ENCODE data around the gene KDM5C. TPM values are rescaled to one million over a fixed set of nuclear protein-coding genes. Genes with fewer than 3 reads are reported as not detected.

KDM5C gene
- total RNA-seq, 1 experiment from 2014 or later: 98.7 TPM

GRCh38 chrX:53241558-53241957 lies 16.6 kb upstream of the KDM5C start:
- H2BK120ac ChIP-seq (ENCODE audit: low read depth, low read length, poor library complexity, severe bottlenecking): no peak overlapping the region
- Mint-ChIP-seq H3K4me3 (no peak overlapping the region), H3K27me3 (ENCODE audit: low read depth) (no peaks in the 10 kb centered on the region; the same call in 1 of the 2 replicates), H3K4me1 (no peaks in the 10 kb centered on the region), H3K27ac (no peak overlapping the region), H3K9me3 (peaks cover 62 to 75% of the 10 kb centered on the region in 2 experiments), H3K36me3 (ENCODE audit: insufficient read depth in 1 of 3, low read depth in 3 of 3) (peaks cover 5 to 37% (median 25%) of the 10 kb centered on the region in 3 experiments)
- no peaks in the 10 kb centered on the region for H3K79me2 ChIP-seq (ENCODE audit: insufficient read depth, low read length)
- H3K18ac ChIP-seq (ENCODE audit: insufficient read length, low read depth, low read length): no peak overlapping the region
- no peak overlapping the region for H2BK20ac ChIP-seq (ENCODE audit: low read depth, low read length, poor library complexity, severe bottlenecking)
- no peak overlapping the region for H3K4me2 ChIP-seq (ENCODE audit: insufficient read depth, insufficient read length, low read length)
- no peak overlapping the region for H4K91ac ChIP-seq (ENCODE audit: insufficient read length, low read depth, low read length)
- no peak overlapping the region for H3K56ac ChIP-seq (ENCODE audit: insufficient read length, low read depth, low read length)
- no peak overlapping the region for H4K8ac ChIP-seq (replicated peaks; ENCODE audit: insufficient read length, low read depth, low read length)
- H3K27me3 ChIP-seq (ENCODE audit: insufficient read depth, low read length): no peaks in the 10 kb centered on the region
- H4K20me1 ChIP-seq (ENCODE audit: control insufficient read depth, insufficient read depth, insufficient read length): no peaks in the 10 kb centered on the region
- H4K5ac ChIP-seq (ENCODE audit: insufficient read length, low read depth, low read length): no peak overlapping the region
- H3K9ac ChIP-seq (ENCODE audit: extremely low read depth, insufficient read length, low read length): no peak overlapping the region
- no peak overlapping the region for H2AK5ac ChIP-seq (ENCODE audit: insufficient read length, low read length)
- H2BK15ac ChIP-seq (ENCODE audit: low read depth, low read length): no peak overlapping the region
- H3K4me1 ChIP-seq (ENCODE audit: insufficient read depth, low read length): no peaks in the 10 kb centered on the region
- DNase-seq: no peak
- no peak overlapping the region for H2BK12ac ChIP-seq (ENCODE audit: insufficient read length, low read depth, low read length)
- no CpG with 5 or more reads among the region's 7 CpGs for WGBS (ENCODE audit: extremely low coverage, insufficient read length, low lambda C conversion rate)
- no peak overlapping the region for H3K4ac ChIP-seq (ENCODE audit: low read depth, low read length)
- H3K14ac ChIP-seq (ENCODE audit: insufficient read depth, low read length): no peak overlapping the region; the same call in 1 of the 2 replicates
- peaks cover 38% of the 10 kb centered on the region for H3K9me3 ChIP-seq (ENCODE audit: control insufficient read depth, low read depth, low read length)
- no peak overlapping the region for H2BK5ac ChIP-seq (ENCODE audit: insufficient read length, low read length)
- no peak overlapping the region for H3K23ac ChIP-seq (ENCODE audit: insufficient read length, low read depth, low read length)
- no peaks in the 10 kb centered on the region for H3K23me2 ChIP-seq (ENCODE audit: insufficient read length, low read depth, low read length, poor library complexity, severe bottlenecking)
- TF ChIP-seq, protein P1, sequence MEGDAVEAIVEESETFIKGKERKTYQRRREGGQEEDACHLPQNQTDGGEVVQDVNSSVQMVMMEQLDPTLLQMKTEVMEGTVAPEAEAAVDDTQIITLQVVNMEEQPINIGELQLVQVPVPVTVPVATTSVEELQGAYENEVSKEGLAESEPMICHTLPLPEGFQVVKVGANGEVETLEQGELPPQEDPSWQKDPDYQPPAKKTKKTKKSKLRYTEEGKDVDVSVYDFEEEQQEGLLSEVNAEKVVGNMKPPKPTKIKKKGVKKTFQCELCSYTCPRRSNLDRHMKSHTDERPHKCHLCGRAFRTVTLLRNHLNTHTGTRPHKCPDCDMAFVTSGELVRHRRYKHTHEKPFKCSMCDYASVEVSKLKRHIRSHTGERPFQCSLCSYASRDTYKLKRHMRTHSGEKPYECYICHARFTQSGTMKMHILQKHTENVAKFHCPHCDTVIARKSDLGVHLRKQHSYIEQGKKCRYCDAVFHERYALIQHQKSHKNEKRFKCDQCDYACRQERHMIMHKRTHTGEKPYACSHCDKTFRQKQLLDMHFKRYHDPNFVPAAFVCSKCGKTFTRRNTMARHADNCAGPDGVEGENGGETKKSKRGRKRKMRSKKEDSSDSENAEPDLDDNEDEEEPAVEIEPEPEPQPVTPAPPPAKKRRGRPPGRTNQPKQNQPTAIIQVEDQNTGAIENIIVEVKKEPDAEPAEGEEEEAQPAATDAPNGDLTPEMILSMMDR (conservative IDR thresholded peaks at IDR 0.05): no peak
- H2AFZ ChIP-seq (ENCODE audit: low read length): no peak overlapping the region
- H3T11ph ChIP-seq (ENCODE audit: low read length): no peak overlapping the region
- no peak overlapping the region for H3K27ac ChIP-seq (ENCODE audit: insufficient read length, low read depth, low read length)
- H3K79me1 ChIP-seq (ENCODE audit: insufficient read depth, low read depth, low read length, poor library complexity, severe bottlenecking): no peaks in the 10 kb centered on the region
